Nephron progenitor cell (in vitro differentiated cells): ENCODE measurements around the gene PRIMA1.

Experiments used
- DNase-seq: peaks from one replicate; pipeline ENCODE4 v3.0.0; 2021
- H3K27ac Mint-ChIP-seq: 2 replicates; pipeline ENCODE4 v1.8.0; 2021; ENCODE audit warnings: mild to moderate bottlenecking, moderate library complexity, mixed read lengths
- H3K27me3 Mint-ChIP-seq: 2 replicates; pipeline ENCODE4 v1.8.0; 2021; ENCODE audit warnings: mild to moderate bottlenecking, low read depth, mixed read lengths; ENCODE audit not compliant: poor library complexity
- H3K36me3 Mint-ChIP-seq: 2 replicates; pipeline ENCODE4 v1.8.0; 2021; ENCODE audit warnings: low read depth, mixed read lengths
- H3K4me1 Mint-ChIP-seq: 2 replicates; pipeline ENCODE4 v1.8.0; 2021; ENCODE audit warnings: mixed read lengths
- H3K4me3 Mint-ChIP-seq: 2 replicates; pipeline ENCODE4 v1.8.0; 2021; ENCODE audit warnings: mild to moderate bottlenecking, moderate library complexity, mixed read lengths
- H3K9me3 Mint-ChIP-seq: 2 replicates; pipeline ENCODE4 v1.8.0; 2021; ENCODE audit warnings: mild to moderate bottlenecking, moderate library complexity, mixed read lengths
- CTCF ChIP-seq: fragments of 200-600 bp; sonication (generic); IDR thresholded peaks from 2 replicates; pipeline ENCODE4 v1.5.0; 2021; ENCODE audit warnings: antibody characterized with exemption

PRIMA1 gene

DNA sequence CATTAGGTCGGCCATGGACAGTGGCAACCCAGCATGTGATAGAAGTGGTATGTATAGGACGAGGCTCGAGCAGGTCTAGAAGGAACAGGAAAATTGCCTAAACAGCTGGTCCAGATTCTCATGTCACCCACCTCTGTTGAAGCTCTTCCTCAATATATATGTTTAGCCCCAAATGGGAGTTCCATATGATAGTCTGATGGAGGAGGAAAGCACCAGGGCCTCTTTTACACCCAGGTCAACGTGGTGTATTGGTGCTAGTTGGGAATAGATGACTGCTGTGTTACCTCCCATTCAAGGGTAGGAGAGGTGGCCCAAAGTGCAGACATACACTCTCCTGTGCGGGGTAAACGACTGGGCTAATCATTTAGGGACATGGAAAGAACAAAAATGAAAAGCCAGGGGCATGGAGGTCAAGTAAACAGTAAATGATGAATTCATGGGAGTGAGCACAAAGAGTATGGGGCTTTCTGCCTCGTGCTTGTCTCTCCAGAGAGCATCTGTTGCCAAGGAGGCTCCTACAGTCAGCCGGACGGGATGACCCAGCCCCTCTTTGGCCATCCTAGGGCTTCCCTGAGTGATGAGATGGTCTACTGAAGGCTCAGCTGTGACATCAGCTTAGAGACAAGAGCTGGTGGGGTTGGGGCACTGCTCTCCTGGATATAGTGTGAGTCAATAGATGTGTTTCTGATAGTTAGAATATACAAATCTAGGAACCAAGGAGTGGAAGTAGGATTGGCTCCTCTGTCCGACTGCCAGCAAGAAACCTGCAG lies 5.5 kb upstream of the PRIMA1 start:
- no peak overlapping the region for H3K27ac Mint-ChIP-seq
- H3K4me1 Mint-ChIP-seq: peaks cover 16% of the 10 kb centered on the region
- peaks cover 18% of the 10 kb centered on the region for H3K9me3 Mint-ChIP-seq
- H3K4me3 Mint-ChIP-seq: no peak overlapping the region
- DNase-seq: no peak
- peaks cover 20% of the 10 kb centered on the region for H3K27me3 Mint-ChIP-seq
- no peak for TF ChIP-seq CTCF
- H3K36me3 Mint-ChIP-seq: no peaks in the 10 kb centered on the region

DNA sequence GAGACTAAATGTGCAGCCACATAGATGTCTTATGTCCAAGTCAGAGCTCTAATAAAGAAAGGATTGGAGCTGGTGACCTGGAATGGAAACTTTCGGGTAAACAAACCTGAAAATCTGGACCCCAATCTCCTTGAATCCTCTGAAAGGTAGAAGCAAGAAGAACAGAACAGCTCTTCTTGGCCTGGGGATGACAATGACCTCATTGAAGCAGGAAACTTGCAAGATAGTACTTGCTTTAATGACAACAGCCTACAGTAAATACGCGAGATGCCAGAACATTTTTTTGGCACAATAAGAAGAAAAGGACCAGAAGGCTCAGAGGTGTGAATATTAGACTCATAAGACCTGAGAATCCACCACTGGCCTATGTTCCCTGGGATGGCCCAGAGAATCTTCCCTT lies 4.1 kb upstream of the PRIMA1 start:
- H3K27ac Mint-ChIP-seq: no peak overlapping the region
- no peak for DNase-seq
- H3K9me3 Mint-ChIP-seq: peaks cover 18% of the 10 kb centered on the region
- H3K4me3 Mint-ChIP-seq: no peak overlapping the region
- peaks cover 31% of the 10 kb centered on the region for H3K27me3 Mint-ChIP-seq
- TF ChIP-seq CTCF: no peak
- no peaks in the 10 kb centered on the region for H3K36me3 Mint-ChIP-seq
- H3K4me1 Mint-ChIP-seq: peaks cover 25% of the 10 kb centered on the region

- no peak for DNase-seq
- H3K27me3 Mint-ChIP-seq: peaks cover 46% of the 10 kb centered on the region
- TF ChIP-seq CTCF: no peak
- H3K4me3 Mint-ChIP-seq: no peak overlapping the region
- no peak overlapping the region for H3K27ac Mint-ChIP-seq
- no peaks in the 10 kb centered on the region for H3K36me3 Mint-ChIP-seq
- H3K9me3 Mint-ChIP-seq: peaks cover 18% of the 10 kb centered on the region
- H3K4me1 Mint-ChIP-seq: peaks cover 22% of the 10 kb centered on the region
These were observed 2.7 kb upstream of the PRIMA1 start for GRCh38 chr14:93790966-93791365.

GRCh38 chr14:93789228-93790130 lies 1.2 kb upstream of the PRIMA1 start:
- Mint-ChIP-seq H3K4me1 (peaks cover 22% of the 10 kb centered on the region), H3K4me3 (peak overlapping the region; percentile 84), H3K36me3 (no peaks in the 10 kb centered on the region), H3K27me3 (peaks cover 60% of the 10 kb centered on the region), H3K27ac (no peak overlapping the region), H3K9me3 (peaks cover 18% of the 10 kb centered on the region)
- no peak for DNase-seq
- TF ChIP-seq CTCF: no peak

GRCh38 chr14:93788543-93789227 lies 400 bp upstream of the PRIMA1 start:
- H3K27me3 Mint-ChIP-seq: peaks cover 60% of the 10 kb centered on the region
- peak; percentile 8 for TF ChIP-seq CTCF

More at GRCh38 chr14:93788543-93789227, 400 bp upstream of the PRIMA1 start:
- H3K4me1 Mint-ChIP-seq: peaks cover 22% of the 10 kb centered on the region
- peak; percentile 64 for DNase-seq
- peaks cover 18% of the 10 kb centered on the region for H3K9me3 Mint-ChIP-seq
- peak overlapping the region; percentile 96 for H3K4me3 Mint-ChIP-seq
- no peaks in the 10 kb centered on the region for H3K36me3 Mint-ChIP-seq
- H3K27ac Mint-ChIP-seq: no peak overlapping the region
